Activated CD4-positive, alpha-beta T cell treated with anti-CD3 and anti-CD28 coated beads for 36 hours (primary cell): ENCODE results near the gene HYAL3. TPM values are rescaled to one million over a fixed set of nuclear protein-coding genes. Genes with fewer than 3 reads are reported as not detected.
"Not testable (repeated sequence)": the region's sequence is repeated elsewhere in the genome, so short reads cannot be mapped to it uniquely, and the experiment has no call there.

Source experiments
- ATAC-seq: fragments of 200-7000 bp; cut with Tn5 transposase; one replicate; pipeline ENCODE4 v1.10.0; 2021; ENCODE audit warnings: mild to moderate bottlenecking, moderate library complexity
- CTCF ChIA-PET: fragments of 350-600 bp; sonication (Branson Sonifier 250); formaldehyde crosslinking; loops from one replicate; lab custom pipeline; 2021; ENCODE audit warnings: antibody characterized with exemption; lab: Charles Lee
- POLR2A ChIA-PET: fragments of 350-600 bp; sonication (Branson Sonifier 250); formaldehyde crosslinking; loops from one replicate; lab custom pipeline; 2021; ENCODE audit warnings: antibody characterized with exemption, inconsistent platforms; lab: Charles Lee
- DNase-seq: peaks from one replicate; pipeline ENCODE4 v3.0.0-alpha.2; 2020
- H3K27ac Mint-ChIP-seq: one replicate; pipeline ENCODE4 v1.8.0; 2021; ENCODE audit warnings: mixed read lengths
- H3K27me3 Mint-ChIP-seq: one replicate; pipeline ENCODE4 v1.8.0; 2021; ENCODE audit warnings: mixed read lengths
- H3K36me3 Mint-ChIP-seq: one replicate; pipeline ENCODE4 v1.8.0; 2021; ENCODE audit warnings: low read depth, mixed read lengths
- H3K4me1 Mint-ChIP-seq: one replicate; pipeline ENCODE4 v1.8.0; 2021; ENCODE audit warnings: mixed read lengths
- H3K4me3 Mint-ChIP-seq: one replicate; pipeline ENCODE4 v1.8.0; 2021; ENCODE audit warnings: mild to moderate bottlenecking, moderate library complexity, mixed read lengths
- H3K9me3 Mint-ChIP-seq: one replicate; pipeline ENCODE4 v1.8.0; 2021; ENCODE audit warnings: low read depth, mixed read lengths
- intact Hi-C, 2 experiments: fragments of 100-400 bp; cut with DNase I in 1 of 2; cut with micrococcal nuclease in 1 of 2; formaldehyde crosslinking; loops; one replicate each; pipeline versions ENCODE4 v1.14.2 to v1.15.1; 2022 to 2024; cut with DNase I, micrococcal nuclease
- total RNA-seq, 2 experiments: library from RNA; stranded (reverse); gene quantifications; one replicate each; pipeline ENCODE4 v1.2.3, GENCODE V29; 2021

HYAL3 gene
- total RNA-seq, 2 experiments from 2014 or later, result 4.5 to 5.4 TPM

- intact Hi-C loops, result no loop called here
- CTCF ChIA-PET, result interaction anchor here (1.1 to 2.3 kb wide), 2 partner anchors 18 to 70 kb away, joined by 3 to 10 read pairs; no protein-coding TSS in a partner anchor
- H3K27me3 Mint-ChIP-seq, result peaks cover 8% of the 10 kb centered on the region
These were observed 34.2 kb downstream of the HYAL3 start for GRCh38 chr3:50264964-50265485.

GRCh38 chr3:50264383-50264963, 34.7 kb downstream of the HYAL3 start:
- intact Hi-C loops, result no loop called here

More at GRCh38 chr3:50264964-50265485, 34.2 kb downstream of the HYAL3 start:
- Mint-ChIP-seq H3K4me1 (no peaks in the 10 kb centered on the region), H3K9me3 (no peaks in the 10 kb centered on the region), H3K36me3 (no peaks in the 10 kb centered on the region), H3K4me3 (no peak overlapping the region), H3K27ac (no peak overlapping the region)
- POLR2A ChIA-PET, result no interaction called here
- DNase-seq (no peak), ATAC-seq (no peak)

GRCh38 chr3:50263478-50264382, 35.5 kb downstream of the HYAL3 start:
- H3K9me3 Mint-ChIP-seq, result no peaks in the 10 kb centered on the region
- peaks cover 4% of the 10 kb centered on the region for H3K4me1 Mint-ChIP-seq
- POLR2A ChIA-PET, result no interaction called here

More at GRCh38 chr3:50264383-50264963, 34.7 kb downstream of the HYAL3 start:
- ATAC-seq (no peak), DNase-seq (no peak)
- no peaks in the 10 kb centered on the region for H3K9me3 Mint-ChIP-seq
- H3K4me3 Mint-ChIP-seq, result no peak overlapping the region
- no peak overlapping the region for H3K27ac Mint-ChIP-seq
- H3K4me1 Mint-ChIP-seq, result peaks cover 4% of the 10 kb centered on the region
- ChIA-PET CTCF (interaction anchor here (0.6 to 2.3 kb wide), 7 partner anchors 9 to 534 kb away, joined by 3 to 10 read pairs (median 3); no protein-coding TSS in a partner anchor), POLR2A (no interaction called here)
- H3K27me3 Mint-ChIP-seq, result peaks cover 8% of the 10 kb centered on the region
- no peaks in the 10 kb centered on the region for H3K36me3 Mint-ChIP-seq

GRCh38 chr3:50262778-50263177, 36.4 kb downstream of the HYAL3 start:
- DNase-seq, result no peak
- POLR2A ChIA-PET, result no interaction called here
- H3K27me3 Mint-ChIP-seq, result peaks cover 3% of the 10 kb centered on the region
- H3K36me3 Mint-ChIP-seq, result peaks cover 8% of the 10 kb centered on the region
- intact Hi-C loops, result no loop called here
- peaks cover 4% of the 10 kb centered on the region for H3K4me1 Mint-ChIP-seq
- H3K27ac Mint-ChIP-seq, result no peak overlapping the region
- H3K4me3 Mint-ChIP-seq, result no peak overlapping the region
- CTCF ChIA-PET, result interaction anchor here (0.6 to 2.3 kb wide), 7 partner anchors 9 to 288 kb away, joined by 3 to 10 read pairs (median 3); partner anchors contain the start of gene GNAI2
- H3K9me3 Mint-ChIP-seq, result no peaks in the 10 kb centered on the region
- no peak for ATAC-seq

More at GRCh38 chr3:50263478-50264382, 35.5 kb downstream of the HYAL3 start:
- Mint-ChIP-seq H3K36me3 (peaks cover 3% of the 10 kb centered on the region), H3K27me3 (peaks cover 8% of the 10 kb centered on the region), H3K27ac (no peak overlapping the region), H3K4me3 (no peak overlapping the region)
- no peak for DNase-seq
- ATAC-seq, result no peak
- intact Hi-C loops, result no loop called here
- CTCF ChIA-PET, result interaction anchor here (0.6 to 2.3 kb wide), 11 partner anchors 8 to 533 kb away, joined by 3 to 10 read pairs (median 3); partner anchors contain the start of gene GNAI2

GRCh38 chr3:50262200-50262599, 37.0 kb downstream of the HYAL3 start:
- H3K4me1 Mint-ChIP-seq, H3K27ac Mint-ChIP-seq, H3K4me3 Mint-ChIP-seq, H3K9me3 Mint-ChIP-seq, ATAC-seq, DNase-seq, intact Hi-C loops, POLR2A ChIA-PET, H3K27me3 Mint-ChIP-seq: not testable (repeated sequence)
- H3K36me3 Mint-ChIP-seq, result peaks cover 11% of the 10 kb centered on the region
- CTCF ChIA-PET, result interaction anchor here (0.6 to 1.4 kb wide), 2 partner anchors 11 to 67 kb away, joined by 3 to 5 read pairs; no protein-coding TSS in a partner anchor

- Mint-ChIP-seq H3K36me3 (peaks cover 16% of the 10 kb centered on the region), H3K9me3 (no peaks in the 10 kb centered on the region), H3K27ac (no peak overlapping the region), H3K4me1 (peaks cover 4% of the 10 kb centered on the region), H3K4me3 (no peak overlapping the region), H3K27me3 (peaks cover 2% of the 10 kb centered on the region)
- ATAC-seq (no peak), DNase-seq (no peak)
- intact Hi-C loops, result no loop called here
- POLR2A ChIA-PET, result interaction anchor here (0.6 kb wide), 1 partner anchor 17 kb away, joined by 4 read pairs; no protein-coding TSS in a partner anchor
- CTCF ChIA-PET, result interaction anchor here (0.7 to 7.0 kb wide), 6 partner anchors 10 to 57 kb away, joined by 3 to 44 read pairs (median 4); no protein-coding TSS in a partner anchor
These were observed 37.7 kb downstream of the HYAL3 start for GRCh38 chr3:50261505-50261904.

- CTCF ChIA-PET, result interaction anchor here (0.7 to 7.0 kb wide), 9 partner anchors 9 to 492 kb away, joined by 3 to 44 read pairs (median 3); partner anchors contain the start of gene HEMK1
These were observed 38.2 kb downstream of the HYAL3 start for GRCh38 chr3:50260942-50261441.

GRCh38 chr3:50260027-50260941, 38.9 kb downstream of the HYAL3 start:
- DNase-seq (peak; percentile 94), ATAC-seq (peak; percentile 91)
- intact Hi-C loops, result loop anchor here (1.0 kb wide), 6 partner anchors 13 to 66 kb away; partner anchors contain the start of gene IFRD2 (in 1 of the 2)
- no peaks in the 10 kb centered on the region for H3K27me3 Mint-ChIP-seq
- peak overlapping the region; percentile 61 for H3K4me3 Mint-ChIP-seq
- H3K9me3 Mint-ChIP-seq, result no peaks in the 10 kb centered on the region
- ChIA-PET CTCF (interaction anchor here (0.8 to 7.0 kb wide), 15 partner anchors 10 to 491 kb away, joined by 3 to 44 read pairs (median 4); partner anchors contain the start of genes GNAI2, HEMK1 and IFRD2), POLR2A (interaction anchor here (0.9 kb wide), 1 partner anchor 25 kb away, joined by 3 read pairs; the partner anchor contains the start of gene GNAI2)
- peaks cover 4% of the 10 kb centered on the region for H3K4me1 Mint-ChIP-seq
- H3K36me3 Mint-ChIP-seq, result peaks cover 18% of the 10 kb centered on the region
- H3K27ac Mint-ChIP-seq, result peak overlapping the region; percentile 65

More at GRCh38 chr3:50260942-50261441, 38.2 kb downstream of the HYAL3 start:
- H3K27me3 Mint-ChIP-seq, result peaks cover 2% of the 10 kb centered on the region
- DNase-seq (no peak), ATAC-seq (no peak)
- no peak overlapping the region for H3K27ac Mint-ChIP-seq
- intact Hi-C loops, result loop anchor here (1.0 kb wide), 6 partner anchors 12 to 67 kb away; partner anchors contain the start of gene IFRD2 (in 1 of the 2)
- POLR2A ChIA-PET, result interaction anchor here (0.6 kb wide), 1 partner anchor 17 kb away, joined by 4 read pairs; no protein-coding TSS in a partner anchor
- peaks cover 18% of the 10 kb centered on the region for H3K36me3 Mint-ChIP-seq
- peak overlapping the region; percentile 61 for H3K4me3 Mint-ChIP-seq
- H3K9me3 Mint-ChIP-seq, result no peaks in the 10 kb centered on the region
- H3K4me1 Mint-ChIP-seq, result peaks cover 4% of the 10 kb centered on the region

GRCh38 chr3:50259432-50260026, 39.7 kb downstream of the HYAL3 start:
- no peak for DNase-seq
- Mint-ChIP-seq H3K36me3 (peaks cover 18% of the 10 kb centered on the region), H3K4me1 (peaks cover 4% of the 10 kb centered on the region), H3K4me3 (peak overlapping the region; percentile 61), H3K27me3 (no peaks in the 10 kb centered on the region), H3K27ac (peak overlapping the region; percentile 65), H3K9me3 (no peaks in the 10 kb centered on the region)
- ATAC-seq, result peak; percentile 25
- ChIA-PET POLR2A (no interaction called here), CTCF (interaction anchor here (0.6 to 7.0 kb wide), 14 partner anchors 10 to 849 kb away, joined by 3 to 44 read pairs (median 4); partner anchors contain the start of genes GNAI2 and IFRD2)
- intact Hi-C loops, result loop anchor here (1.0 to 2.0 kb wide), 7 partner anchors 13 to 65 kb away; partner anchors contain the start of gene IFRD2 (in 1 of the 2)
